SU-DHL-6 (cell line): ENCODE data around the gene FUBP1.

Source experiments
- EZH2phosphoT487 ChIP-seq: fragments of 200-600 bp; sonication (generic), shearing (Covaris generic); conservative IDR thresholded peaks from 2 replicates; pipeline ENCODE4 v1.6.1; 2018; ENCODE audit warnings: mild to moderate bottlenecking, antibody characterized with exemption, low read length, moderate library complexity, mixed read lengths
- TF ChIP-seq, protein P1 (sequence below): fragments of 200-600 bp; sonication (generic); IDR thresholded peaks from one replicate; pipeline ENCODE4 v1.5.1; 2017; ENCODE audit warnings: antibody characterized with exemption, mild to moderate bottlenecking, low read length, moderate library complexity; ENCODE audit not compliant: insufficient read depth, poor library complexity, severe bottlenecking

- TF ChIP-seq EZH2phosphoT487: no peak
- TF ChIP-seq, protein P1, sequence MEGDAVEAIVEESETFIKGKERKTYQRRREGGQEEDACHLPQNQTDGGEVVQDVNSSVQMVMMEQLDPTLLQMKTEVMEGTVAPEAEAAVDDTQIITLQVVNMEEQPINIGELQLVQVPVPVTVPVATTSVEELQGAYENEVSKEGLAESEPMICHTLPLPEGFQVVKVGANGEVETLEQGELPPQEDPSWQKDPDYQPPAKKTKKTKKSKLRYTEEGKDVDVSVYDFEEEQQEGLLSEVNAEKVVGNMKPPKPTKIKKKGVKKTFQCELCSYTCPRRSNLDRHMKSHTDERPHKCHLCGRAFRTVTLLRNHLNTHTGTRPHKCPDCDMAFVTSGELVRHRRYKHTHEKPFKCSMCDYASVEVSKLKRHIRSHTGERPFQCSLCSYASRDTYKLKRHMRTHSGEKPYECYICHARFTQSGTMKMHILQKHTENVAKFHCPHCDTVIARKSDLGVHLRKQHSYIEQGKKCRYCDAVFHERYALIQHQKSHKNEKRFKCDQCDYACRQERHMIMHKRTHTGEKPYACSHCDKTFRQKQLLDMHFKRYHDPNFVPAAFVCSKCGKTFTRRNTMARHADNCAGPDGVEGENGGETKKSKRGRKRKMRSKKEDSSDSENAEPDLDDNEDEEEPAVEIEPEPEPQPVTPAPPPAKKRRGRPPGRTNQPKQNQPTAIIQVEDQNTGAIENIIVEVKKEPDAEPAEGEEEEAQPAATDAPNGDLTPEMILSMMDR: no peak
Measured at GRCh38 chr1:78003882-78004718, 25.2 kb upstream of the FUBP1 start.
